Hematopoietic multipotent progenitor cell treated with erythropoietin and hydrocortisone succinate and interleukin-3 and kit ligand, for 4 days (in vitro differentiated cells): Measurements from ENCODE around the gene SLC5A11.
"Not testable (repeated sequence)": the region's sequence is repeated elsewhere in the genome, so short reads cannot be mapped to it uniquely, and the experiment has no call there.

ENCODE experiments used
- DNase-seq: peaks from one replicate; pipeline ENCODE4 v3.0.0-alpha.2; 2015

The SLC5A11 gene

GRCh38 chr16:24863582-24864437 lies 18.0 kb downstream of the SLC5A11 start:
- no peak for DNase-seq

- DNase-seq: no peak
Observed at GRCh38 chr16:24869033-24869432, 23.3 kb downstream of the SLC5A11 start.

GRCh38 chr16:24871891-24872290 lies 26.1 kb downstream of the SLC5A11 start:
- DNase-seq: no peak

GRCh38 chr16:24873028-24873427 lies 27.3 kb downstream of the SLC5A11 start:
- no peak for DNase-seq

GRCh38 chr16:24875466-24875865 lies 29.7 kb downstream of the SLC5A11 start:
- DNase-seq: no peak

- no peak for DNase-seq
Observed at GRCh38 chr16:24876231-24876630, 30.5 kb downstream of the SLC5A11 start.

GRCh38 chr16:24879684-24880083 lies 33.9 kb downstream of the SLC5A11 start:
- no peak for DNase-seq

GRCh38 chr16:24883714-24884151 lies 38.0 kb downstream of the SLC5A11 start:
- DNase-seq: no peak

- no peak for DNase-seq
Observed at GRCh38 chr16:24887472-24887871, 41.7 kb downstream of the SLC5A11 start.

GRCh38 chr16:24890746-24891145 lies 45.0 kb downstream of the SLC5A11 start:
- DNase-seq: no peak

GRCh38 chr16:24896439-24896838 lies 50.7 kb downstream of the SLC5A11 start:
- DNase-seq: no peak

GRCh38 chr16:24897522-24897921 lies 51.8 kb downstream of the SLC5A11 start:
- DNase-seq: not testable (repeated sequence)

GRCh38 chr16:24900230-24900629 lies 54.5 kb downstream of the SLC5A11 start:
- peak; percentile 18 for DNase-seq

GRCh38 chr16:24906199-24906808 lies 60.5 kb downstream of the SLC5A11 start:
- DNase-seq: peak; percentile 58

GRCh38 chr16:24906901-24907300 lies 61.1 kb downstream of the SLC5A11 start:
- DNase-seq: no peak

- DNase-seq: no peak
Observed at GRCh38 chr16:24908716-24909115, 63.0 kb downstream of the SLC5A11 start.

- no peak for DNase-seq
Observed at GRCh38 chr16:24909856-24910255, 64.1 kb downstream of the SLC5A11 start.

GRCh38 chr16:24915019-24915418 lies 69.3 kb downstream of the SLC5A11 start:
- DNase-seq: no peak

- DNase-seq: no peak
Observed at GRCh38 chr16:24915576-24915975, 69.8 kb downstream of the SLC5A11 start.

- no peak for DNase-seq
Observed at GRCh38 chr16:24917236-24917635, 71.5 kb downstream of the SLC5A11 start.

- DNase-seq: no peak
Observed at GRCh38 chr16:24917891-24918290, 72.1 kb downstream of the SLC5A11 start.

GRCh38 chr16:24918641-24919040 lies 72.9 kb downstream of the SLC5A11 start:
- DNase-seq: no peak

GRCh38 chr16:24919536-24919935 lies 73.8 kb downstream of the SLC5A11 start:
- DNase-seq: no peak

GRCh38 chr16:24920568-24920967 lies 74.8 kb downstream of the SLC5A11 start:
- DNase-seq: no peak
